Activated B cell treated with CpG ODN at 0.5 μM for 24 hours (primary cell): ENCODE data around the gene OR10A7. TPM values are rescaled to one million over a fixed set of nuclear protein-coding genes. Genes with fewer than 3 reads are reported as not detected.
A peak's percentile ranks its signal among the peaks of the same experiment; 100 is the strongest.

Source experiments
- ATAC-seq: fragments of 200-7000 bp; cut with Tn5 transposase; one replicate; pipeline ENCODE4 v1.10.0; 2021; ENCODE audit warnings: low read depth, mild to moderate bottlenecking, moderate library complexity
- CTCF ChIA-PET: fragments of 350-600 bp; sonication (Branson Sonifier 250); formaldehyde crosslinking; loops from one replicate; lab custom pipeline; 2021; ENCODE audit warnings: antibody characterized with exemption; lab: Charles Lee
- POLR2A ChIA-PET: fragments of 350-600 bp; sonication (Branson Sonifier 250); formaldehyde crosslinking; loops from one replicate; lab custom pipeline; 2021; ENCODE audit warnings: antibody characterized with exemption; lab: Charles Lee
- DNase-seq: peaks from one replicate; pipeline ENCODE4 v3.0.0; 2022
- H3K27ac Mint-ChIP-seq: one replicate; pipeline ENCODE4 v1.8.0; 2020; ENCODE audit warnings: mixed read lengths
- H3K27me3 Mint-ChIP-seq: one replicate; pipeline ENCODE4 v1.8.0; 2021; ENCODE audit warnings: mixed read lengths
- H3K36me3 Mint-ChIP-seq: one replicate; pipeline ENCODE4 v1.8.0; 2021; ENCODE audit warnings: low read depth, mixed read lengths
- H3K4me1 Mint-ChIP-seq: one replicate; pipeline ENCODE4 v1.8.0; 2021; ENCODE audit warnings: mixed read lengths
- H3K4me3 Mint-ChIP-seq: one replicate; pipeline ENCODE4 v1.8.0; 2020; ENCODE audit warnings: mild to moderate bottlenecking, mixed read lengths
- H3K9me3 Mint-ChIP-seq: one replicate; pipeline ENCODE4 v1.8.0; 2020; ENCODE audit warnings: mixed read lengths
- intact Hi-C: fragments of 100-400 bp; cut with micrococcal nuclease; formaldehyde crosslinking; loops from one replicate; pipeline ENCODE4 v1.15.1; 2024
- total RNA-seq: library from RNA; stranded (reverse); gene quantifications from 2 replicates; pipeline ENCODE4 v1.2.3, GENCODE V29; 2022
- TF ChIP-seq, protein P1 (sequence below): fragments of 200-600 bp; IDR thresholded peaks from one replicate; pipeline ENCODE4 v1.8.0; 2022; ENCODE audit warnings: antibody characterized with exemption, mild to moderate bottlenecking

OR10A7 gene
- total RNA-seq, 1 donor from 2014 or later, result not detected

- TF ChIP-seq, protein P1, sequence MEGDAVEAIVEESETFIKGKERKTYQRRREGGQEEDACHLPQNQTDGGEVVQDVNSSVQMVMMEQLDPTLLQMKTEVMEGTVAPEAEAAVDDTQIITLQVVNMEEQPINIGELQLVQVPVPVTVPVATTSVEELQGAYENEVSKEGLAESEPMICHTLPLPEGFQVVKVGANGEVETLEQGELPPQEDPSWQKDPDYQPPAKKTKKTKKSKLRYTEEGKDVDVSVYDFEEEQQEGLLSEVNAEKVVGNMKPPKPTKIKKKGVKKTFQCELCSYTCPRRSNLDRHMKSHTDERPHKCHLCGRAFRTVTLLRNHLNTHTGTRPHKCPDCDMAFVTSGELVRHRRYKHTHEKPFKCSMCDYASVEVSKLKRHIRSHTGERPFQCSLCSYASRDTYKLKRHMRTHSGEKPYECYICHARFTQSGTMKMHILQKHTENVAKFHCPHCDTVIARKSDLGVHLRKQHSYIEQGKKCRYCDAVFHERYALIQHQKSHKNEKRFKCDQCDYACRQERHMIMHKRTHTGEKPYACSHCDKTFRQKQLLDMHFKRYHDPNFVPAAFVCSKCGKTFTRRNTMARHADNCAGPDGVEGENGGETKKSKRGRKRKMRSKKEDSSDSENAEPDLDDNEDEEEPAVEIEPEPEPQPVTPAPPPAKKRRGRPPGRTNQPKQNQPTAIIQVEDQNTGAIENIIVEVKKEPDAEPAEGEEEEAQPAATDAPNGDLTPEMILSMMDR, result peak; percentile 87
- Mint-ChIP-seq H3K36me3 (no peaks in the 10 kb centered on the region), H3K4me1 (no peaks in the 10 kb centered on the region), H3K27ac (no peak overlapping the region), H3K27me3 (peaks cover 6% of the 10 kb centered on the region), H3K4me3 (no peak overlapping the region), H3K9me3 (no peaks in the 10 kb centered on the region)
- POLR2A ChIA-PET, result interaction anchor here (0.7 kb wide), 1 partner anchor 470 kb away, joined by 3 read pairs; no protein-coding TSS in a partner anchor
- intact Hi-C loops, result loop anchor here (1.0 kb wide), 3 partner anchors 430 to 548 kb away; no protein-coding TSS in a partner anchor
- CTCF ChIA-PET, result interaction anchor here (0.8 to 3.4 kb wide), 9 partner anchors 45 to 751 kb away, joined by 3 to 49 read pairs (median 3); no protein-coding TSS in a partner anchor
- peak; percentile 81 for ATAC-seq
- no peak for DNase-seq
These were observed 31.8 kb upstream of the OR10A7 start for GRCh38 chr12:55188974-55189556.

GRCh38 chr12:55194382-55194781 lies 26.4 kb upstream of the OR10A7 start:
- Mint-ChIP-seq H3K27me3 (peaks cover 18% of the 10 kb centered on the region), H3K9me3 (no peaks in the 10 kb centered on the region), H3K4me3 (no peak overlapping the region), H3K36me3 (no peaks in the 10 kb centered on the region), H3K4me1 (no peaks in the 10 kb centered on the region), H3K27ac (no peak overlapping the region)
- ChIA-PET POLR2A (no interaction called here), CTCF (interaction anchor here (1.7 kb wide), 1 partner anchor 462 kb away, joined by 4 read pairs; no protein-coding TSS in a partner anchor)
- intact Hi-C loops, result no loop called here
- DNase-seq, result no peak
- TF ChIP-seq, protein P1, result no peak
- ATAC-seq, result no peak

- TF ChIP-seq, protein P1, result no peak
- no peak overlapping the region for H3K27ac Mint-ChIP-seq
- ATAC-seq (no peak), DNase-seq (no peak)
- H3K27me3 Mint-ChIP-seq, result peaks cover 19% of the 10 kb centered on the region
- H3K4me3 Mint-ChIP-seq, result no peak overlapping the region
- CTCF ChIA-PET, result no interaction called here
- POLR2A ChIA-PET, result no interaction called here
- no peaks in the 10 kb centered on the region for H3K36me3 Mint-ChIP-seq
- H3K9me3 Mint-ChIP-seq, result no peaks in the 10 kb centered on the region
- intact Hi-C loops, result no loop called here
- no peaks in the 10 kb centered on the region for H3K4me1 Mint-ChIP-seq
These were observed 5.7 kb downstream of the OR10A7 start for GRCh38 chr12:55226523-55226922.

DNA sequence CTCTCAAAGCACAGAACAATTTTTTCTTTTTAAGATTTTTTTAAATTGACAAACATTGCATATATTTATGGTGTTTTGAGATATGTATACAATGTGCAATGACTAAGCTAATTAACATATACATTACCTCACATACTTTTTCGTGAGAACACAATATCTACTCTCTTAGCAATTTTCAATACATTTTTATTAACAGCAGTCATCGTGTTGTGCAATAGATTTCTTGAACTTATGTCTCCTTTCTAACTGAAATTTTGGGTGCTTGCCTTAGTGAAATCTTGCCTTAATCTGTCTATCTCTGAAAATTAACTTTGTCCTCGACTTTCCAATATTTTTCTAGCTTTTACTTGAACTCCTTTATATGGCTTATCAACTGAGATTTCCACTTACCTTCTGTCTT lies 6.8 kb downstream of the OR10A7 start:
- CTCF ChIA-PET, result no interaction called here
- intact Hi-C loops, result no loop called here
- H3K27ac Mint-ChIP-seq, result no peak overlapping the region
- POLR2A ChIA-PET, result no interaction called here
- H3K27me3 Mint-ChIP-seq, result peaks cover 24% of the 10 kb centered on the region
- DNase-seq (no peak), ATAC-seq (no peak)
- TF ChIP-seq, protein P1, result no peak
- no peaks in the 10 kb centered on the region for H3K9me3 Mint-ChIP-seq
- H3K36me3 Mint-ChIP-seq, result no peaks in the 10 kb centered on the region
- H3K4me1 Mint-ChIP-seq, result no peaks in the 10 kb centered on the region
- H3K4me3 Mint-ChIP-seq, result no peak overlapping the region

GRCh38 chr12:55244309-55244708 lies 23.5 kb downstream of the OR10A7 start, which contains the start of gene OR6C74:
Gene OR6C74 (plus strand): TSS chr12:55244609. CDS start chr12:55247288, 2,679 bp downstream.
- Mint-ChIP-seq H3K9me3 (no peaks in the 10 kb centered on the region), H3K4me3 (no peak within 1 kb of the TSS), H3K27ac (no peak within 1 kb of the TSS), H3K4me1 (no peaks in the 10 kb centered on the region), H3K36me3 (no peaks in the 10 kb centered on the region), H3K27me3 (peaks cover 10% of the 10 kb centered on the region)
- ChIA-PET CTCF (no interaction called here), POLR2A (no interaction called here)
- ATAC-seq (no peak), DNase-seq (no peak)
- intact Hi-C loops, result no loop called here
- TF ChIP-seq, protein P1, result no peak
